GM12878 (cell line): ENCODE data around the gene WDR53. TPM values are rescaled to one million over a fixed set of nuclear protein-coding genes. Genes with fewer than 3 reads are reported as not detected.
"Not testable (repeated sequence)": the region's sequence is repeated elsewhere in the genome, so short reads cannot be mapped to it uniquely, and the experiment has no call there.

Experiments used
- ATAC-seq: fragments of 200-7000 bp; cut with Tn5 transposase; 3 replicates; pipeline ENCODE4 v1.9.1; 2020; ENCODE audit warnings: mild to moderate bottlenecking, moderate library complexity
- BruUV-seq: library from RNA; stranded (reverse); fragments of 400-500 nt; replicated peaks from 2 replicates; lab custom pipeline; 2021; lab: Mats Ljungman, UMichigan
- CTCF ChIA-PET: fragments of 300-600 bp; sonication (Branson Sonifier 250); formaldehyde crosslinking; extraction: SDS; loops from one replicate; lab custom pipeline; 2021; ENCODE audit warnings: inconsistent platforms; lab: Yijun Ruan, JAX
- POLR2A ChIA-PET: fragments of 350-600 bp; formaldehyde crosslinking; extraction: SDS; loops from one replicate; lab custom pipeline; 2021; ENCODE audit warnings: inconsistent platforms; lab: Charles Lee
- RAD21 ChIA-PET: fragments of 300-600 bp; sonication (Branson Sonifier 250); formaldehyde crosslinking; loops from one replicate; lab custom pipeline; 2023; ENCODE audit warnings: antibody characterized with exemption; ENCODE audit not compliant: unreplicated experiment; lab: Charles Lee
- SMC1A ChIA-PET: fragments of 300-600 bp; sonication (Branson Sonifier 250); formaldehyde crosslinking; loops from one replicate; lab custom pipeline; 2023; ENCODE audit not compliant: unreplicated experiment, uncharacterized antibody; lab: Charles Lee
- DNase-seq: peaks from one replicate; pipeline ENCODE4 v3.0.0-alpha.2; 2011; ENCODE audit warnings: low read depth, low spot score
- FAIRE-seq: peaks from 3 replicates; lab custom pipeline; 2011; peaks lifted over from hg19 to GRCh38; lab: Jason Lieb, UNC
- H2AFZ ChIP-seq: 2 replicates; pipeline ENCODE4 v1.6.0; 2011; ENCODE audit warnings: low read depth, low read length, control low read depth; ENCODE audit not compliant: control insufficient read depth
- H3K27ac ChIP-seq: 2 replicates; pipeline ENCODE4 v1.5.1; 2011; ENCODE audit warnings: control low read depth; ENCODE audit not compliant: control insufficient read depth, insufficient read depth
- H3K27me3 ChIP-seq, 2 experiments: replicated peaks in 1 of 2; 2 replicates each; pipeline versions ENCODE4 v1.6.0 to v1.6.1; 2011; ENCODE audit warnings: low read length in 1 of 2; ENCODE audit not compliant: control insufficient read depth in 2 of 2, insufficient read depth in 2 of 2
- H3K36me3 ChIP-seq, 2 experiments: 2 replicates each; pipeline ENCODE4 v1.5.1; 2011; ENCODE audit warnings: low read length in 1 of 2; ENCODE audit not compliant: control insufficient read depth in 2 of 2, insufficient read depth in 2 of 2
- H3K4me1 ChIP-seq: 2 replicates; pipeline ENCODE4 v1.6.1; 2011; ENCODE audit warnings: mild to moderate bottlenecking, low read length, moderate library complexity, mixed read lengths; ENCODE audit not compliant: control insufficient read depth, insufficient read depth
- H3K4me2 ChIP-seq: 2 replicates; pipeline ENCODE4 v1.6.0; 2011; ENCODE audit warnings: control low read depth; ENCODE audit not compliant: control insufficient read depth, insufficient read depth
- H3K4me3 ChIP-seq: fragments of 200-600 bp; sonication (generic); 2 replicates; pipeline ENCODE4 v1.5.1; 2016
- H3K79me2 ChIP-seq: 2 replicates; pipeline ENCODE4 v1.6.0; 2011; ENCODE audit warnings: low read length; ENCODE audit not compliant: control insufficient read depth, insufficient read depth
- H3K9ac ChIP-seq: 2 replicates; pipeline ENCODE4 v1.8.0; 2011; ENCODE audit warnings: low read length, control low read depth, mixed read lengths; ENCODE audit not compliant: control insufficient read depth, insufficient read depth
- H3K9me3 ChIP-seq: replicated peaks from 3 replicates; pipeline ENCODE4 v1.5.1; 2011; ENCODE audit warnings: mild to moderate bottlenecking, low read length; ENCODE audit not compliant: control insufficient read depth, insufficient read depth
- H4K20me1 ChIP-seq: 2 replicates; pipeline ENCODE4 v1.6.0; 2011; ENCODE audit not compliant: control insufficient read depth, insufficient read depth
- ATF7 ChIP-seq: fragments of 450-650 bp; IDR thresholded peaks from 2 replicates; pipeline ENCODE4 v1.6.1; 2016; ENCODE audit warnings: low read depth, mild to moderate bottlenecking
- EZH2 ChIP-seq: IDR thresholded peaks from 2 replicates; pipeline ENCODE4 v1.6.1; 2012; ENCODE audit warnings: low read depth, mild to moderate bottlenecking, control low read depth, inconsistent platforms, low read length, borderline replicate concordance; ENCODE audit not compliant: control insufficient read depth
- MEF2B ChIP-seq: fragments of 450-650 bp; IDR thresholded peaks from 2 replicates; pipeline ENCODE4 v1.6.1; 2018; ENCODE audit warnings: mild to moderate bottlenecking, moderate library complexity; ENCODE audit not compliant: partially characterized antibody, poor library complexity, severe bottlenecking
- PML ChIP-seq: IDR thresholded peaks from 2 replicates; pipeline ENCODE4 v1.6.1; 2012; ENCODE audit warnings: low read length, inconsistent platforms
- SIN3A ChIP-seq: IDR thresholded peaks from 2 replicates; pipeline ENCODE4 v1.6.1; 2012; ENCODE audit warnings: low read depth, low read length, improper control_type of control experiment
- SREBF2 ChIP-seq: IDR thresholded peaks from 2 replicates; pipeline ENCODE4 v1.6.1; 2012; ENCODE audit warnings: mild to moderate bottlenecking, low read length
- SRF ChIP-seq, 2 experiments: IDR thresholded peaks; 2 replicates each; pipeline ENCODE4 v1.6.1; 2011; ENCODE audit warnings: low read depth in 2 of 2, low read length in 2 of 2, mild to moderate bottlenecking in 1 of 2, moderate library complexity in 1 of 2
- STAT3 ChIP-seq: IDR thresholded peaks from 2 replicates; pipeline ENCODE4 v1.6.1; 2011; ENCODE audit warnings: low read depth, low read length, improper control_type of control experiment
- YY1 ChIP-seq: IDR thresholded peaks from 2 replicates; pipeline ENCODE4 v1.6.1; 2011; ENCODE audit warnings: low read depth, mild to moderate bottlenecking, low read length
- ZNF622 ChIP-seq: fragments of 450-650 bp; IDR thresholded peaks from 2 replicates; pipeline ENCODE4 v1.6.1; 2017; ENCODE audit warnings: mild to moderate bottlenecking, inconsistent platforms
- WGBS: methylation state at CpG from one replicate; pipeline ENCODE4 v1.1.6; 2016; ENCODE audit warnings: low lambda C conversion rate; ENCODE audit not compliant: insufficient replicate concordance, insufficient coverage; ENCODE audit errors: missing lambda C conversion rate; 5-methylcytosine and 5-hydroxymethylcytosine counted together
- in situ Hi-C: fragments of 300-500 bp; cut with MboI; formaldehyde crosslinking; loops from 9 replicates; pipeline ENCODE4 v1.14.3; 2018; ENCODE audit warnings: mixed read lengths
- intact Hi-C: fragments of 100-400 bp; cut with micrococcal nuclease; formaldehyde crosslinking; loops from one replicate; pipeline ENCODE4 v1.14.2; 2022; ENCODE audit not compliant: unreplicated experiment
- polyA plus RNA-seq, 11 experiments: library from polyadenylated mRNA; depleted of rRNA in 4 of 11; unstranded in 6 of 11; stranded (reverse) in 5 of 11; fragments of >200 nt; fragmentation: Nextera tagmentation in 4 of 11; fragmentation: Illumina TruSeq in 1 of 11; extraction: Ambion mirVana in 4 of 11; extraction: Trizol in 1 of 11; gene quantifications; 1 replicate in 1 of 11; 2 replicates in 10 of 11; pipeline versions ENCODE4 v1.2.1 to v1.2.3, GENCODE V29; 2011 to 2016; ENCODE audit warnings: inconsistent platforms in 2 of 11, missing spikeins in 2 of 11, low read depth in 1 of 11
- total RNA-seq, 4 experiments: library from RNA; depleted of rRNA in 3 of 4; stranded (reverse); fragments of >200 nt in 3 of 4; fragmentation: Illumina TruSeq in 1 of 4; extraction: Trizol in 1 of 4; gene quantifications; 2 replicates each; pipeline versions ENCODE4 v1.2.1 to v1.2.3, GENCODE V29; 2013 to 2021
- TF ChIP-seq, protein P1 (sequence below): IDR thresholded peaks from 2 replicates; pipeline ENCODE4 v1.6.1; 2012; ENCODE audit warnings: low read depth, low read length, improper control_type of control experiment

The WDR53 gene
- total and polyA plus RNA-seq, 10 of the 15 experiments (the other 5 are each of a cell fraction or from before 2014, with no cell fraction given) = 7.7 to 20.3 (median 15.7) TPM

DNA sequence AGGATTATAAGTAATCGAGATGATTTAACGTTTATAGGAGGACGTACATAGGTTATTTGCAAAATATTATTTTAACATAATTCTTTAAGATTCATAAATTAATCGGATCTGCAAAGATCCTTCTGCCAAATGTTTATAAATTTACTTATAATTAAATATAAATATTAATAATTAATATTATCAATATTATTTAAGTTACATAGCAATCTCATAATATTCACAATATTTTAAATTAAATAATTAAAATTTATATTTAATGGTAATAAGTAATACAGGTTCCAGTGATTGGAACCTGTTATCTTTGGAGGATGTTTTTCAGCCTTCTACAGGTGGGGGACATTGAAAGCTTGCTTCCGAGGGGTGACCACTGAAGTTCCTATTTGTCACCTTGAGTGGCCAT lies 16.1 kb downstream of the WDR53 start:
- intact Hi-C loops = no loop called here
- Histone ChIP-seq H3K79me2 (no peaks in the 10 kb centered on the region), H3K4me3 (no peak overlapping the region), H3K36me3 (no peaks in the 10 kb centered on the region), H3K27ac (no peak overlapping the region), H3K9me3 (peaks cover 5% of the 10 kb centered on the region; the same call in 2 of the 3 replicates), H3K4me1 (peaks cover 8% of the 10 kb centered on the region), H3K4me2 (no peak overlapping the region), H3K9ac (no peak overlapping the region), H4K20me1 (no peaks in the 10 kb centered on the region), H2AFZ (no peak overlapping the region), H3K27me3 (no peaks in the 10 kb centered on the region)
- in situ Hi-C loops = no loop called here
- ChIA-PET RAD21 (no interaction called here), SMC1A (no interaction called here), CTCF (no interaction called here), POLR2A (interaction anchor here (0.6 kb wide), 1 partner anchor 477 kb away, joined by 5 read pairs; no protein-coding TSS in a partner anchor)
- TF ChIP-seq, protein P1, sequence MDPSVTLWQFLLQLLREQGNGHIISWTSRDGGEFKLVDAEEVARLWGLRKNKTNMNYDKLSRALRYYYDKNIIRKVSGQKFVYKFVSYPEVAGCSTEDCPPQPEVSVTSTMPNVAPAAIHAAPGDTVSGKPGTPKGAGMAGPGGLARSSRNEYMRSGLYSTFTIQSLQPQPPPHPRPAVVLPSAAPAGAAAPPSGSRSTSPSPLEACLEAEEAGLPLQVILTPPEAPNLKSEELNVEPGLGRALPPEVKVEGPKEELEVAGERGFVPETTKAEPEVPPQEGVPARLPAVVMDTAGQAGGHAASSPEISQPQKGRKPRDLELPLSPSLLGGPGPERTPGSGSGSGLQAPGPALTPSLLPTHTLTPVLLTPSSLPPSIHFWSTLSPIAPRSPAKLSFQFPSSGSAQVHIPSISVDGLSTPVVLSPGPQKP = no peak
- TF ChIP-seq SIN3A (no peak), SRF (IDR thresholded peaks at IDR 0.05; ENCODE audit: low read depth in 2 of 2, low read length in 2 of 2) (no peak), STAT3 (no peak), MEF2B (no peak), EZH2 (no peak), PML (no peak), ATF7 (no peak), SREBF2 (no peak), ZNF622 (no peak), YY1 (no peak)
- over 99% methylated on average over 5 of the region's 5 CpGs for WGBS
- no TSS peak for BruUV-seq
- no peak for FAIRE-seq
- no peak for ATAC-seq
- no peak for DNase-seq

DNA sequence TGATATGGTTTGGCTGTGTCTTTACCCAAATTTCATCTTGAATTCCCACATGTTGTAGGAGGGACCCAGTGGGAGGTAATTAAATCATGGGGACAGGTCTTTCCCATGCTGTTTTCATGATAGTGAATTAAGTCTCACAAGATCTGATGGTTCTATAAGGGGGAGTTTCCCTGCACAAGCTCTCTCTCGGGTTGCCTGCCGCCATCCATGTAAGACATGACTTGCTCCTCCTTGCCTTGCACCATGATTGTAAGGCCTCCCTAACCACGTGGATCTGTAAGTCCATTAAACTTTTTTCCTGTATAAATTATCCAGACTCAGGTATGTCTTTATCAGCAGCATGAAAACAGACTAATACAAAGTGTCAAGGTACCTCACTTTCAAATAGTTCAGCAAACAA lies 18.2 kb downstream of the WDR53 start:
- H3K4me3 ChIP-seq, H3K36me3 ChIP-seq, H3K9ac ChIP-seq, BruUV-seq, in situ Hi-C loops, RAD21 ChIA-PET, H2AFZ ChIP-seq, SMC1A ChIA-PET, CTCF ChIA-PET, ATAC-seq, H3K4me2 ChIP-seq, DNase-seq, H3K9me3 ChIP-seq, H3K4me1 ChIP-seq, H3K27me3 ChIP-seq, POLR2A ChIA-PET, H3K27ac ChIP-seq, intact Hi-C loops, FAIRE-seq, H3K79me2 ChIP-seq, H4K20me1 ChIP-seq: not testable (repeated sequence)
- WGBS = 67% methylated on average over 3 of the region's 3 CpGs
